Endodermal cell (in vitro differentiated cells): ENCODE results near the gene FGF12. TPM values are rescaled to one million over a fixed set of nuclear protein-coding genes. Genes with fewer than 3 reads are reported as not detected.

ENCODE experiments used
- DNase-seq: peaks from one replicate; pipeline ENCODE4 v3.0.0-alpha.2; 2017
- H3K27ac ChIP-seq: 2 replicates; pipeline ENCODE4 v1.5.1; 2013; ENCODE audit warnings: mild to moderate bottlenecking, low read depth, low read length, moderate library complexity
- H3K27me3 ChIP-seq: 2 replicates; pipeline ENCODE4 v1.6.1; 2013; ENCODE audit warnings: mild to moderate bottlenecking, low read length, moderate library complexity; ENCODE audit not compliant: insufficient read depth, control insufficient read depth, poor library complexity, severe bottlenecking
- H3K36me3 ChIP-seq: 2 replicates; pipeline ENCODE4 v1.7.0; 2013; ENCODE audit warnings: mild to moderate bottlenecking, low read length, moderate library complexity; ENCODE audit not compliant: control insufficient read depth, insufficient read depth
- H3K4me1 ChIP-seq: one replicate; pipeline ENCODE4 v1.7.0; 2013; ENCODE audit warnings: low read length; ENCODE audit not compliant: control insufficient read depth, insufficient read depth
- H3K4me3 ChIP-seq: 2 replicates; pipeline ENCODE4 v1.5.1; 2013; ENCODE audit warnings: mild to moderate bottlenecking, low read length, moderate library complexity
- H3K9ac ChIP-seq: 2 replicates; pipeline ENCODE4 v1.6.1; 2013; ENCODE audit warnings: mild to moderate bottlenecking, low read length, moderate library complexity; ENCODE audit not compliant: poor library complexity, severe bottlenecking; ENCODE audit errors: extremely low read depth
- H3K9me3 ChIP-seq: 2 replicates; pipeline ENCODE4 v1.6.1; 2013; ENCODE audit warnings: mild to moderate bottlenecking, low read length, moderate library complexity; ENCODE audit not compliant: control insufficient read depth
- H3K27ac Mint-ChIP-seq: 2 replicates; pipeline ENCODE4 v1.8.0; 2020; ENCODE audit warnings: mixed read lengths
- H3K27me3 Mint-ChIP-seq: 2 replicates; pipeline ENCODE4 v1.8.0; 2021; ENCODE audit warnings: mild to moderate bottlenecking, mixed read lengths; ENCODE audit not compliant: insufficient read depth
- H3K36me3 Mint-ChIP-seq: 2 replicates; pipeline ENCODE4 v1.8.0; 2020; ENCODE audit warnings: low read depth, mixed read lengths
- H3K4me1 Mint-ChIP-seq: 2 replicates; pipeline ENCODE4 v1.8.0; 2020; ENCODE audit warnings: mixed read lengths
- H3K4me3 Mint-ChIP-seq: 2 replicates; pipeline ENCODE4 v1.8.0; 2020; ENCODE audit warnings: mild to moderate bottlenecking, moderate library complexity, mixed read lengths
- H3K9me3 Mint-ChIP-seq: 2 replicates; pipeline ENCODE4 v1.8.0; 2020; ENCODE audit warnings: mild to moderate bottlenecking, mixed read lengths
- WGBS, 2 experiments: methylation state at CpG; one replicate each; pipeline versions ENCODE4 v1.1.5 to v1.1.7; 2013; ENCODE audit warnings: missing lambda C conversion rate in 2 of 2, mixed read lengths in 1 of 2; ENCODE audit not compliant: insufficient coverage in 1 of 2, insufficient read length in 1 of 2; 5-methylcytosine and 5-hydroxymethylcytosine counted together
- total RNA-seq, 2 donors: library from RNA; stranded (reverse); fragmentation: NEBNext Ultra II Directional in 1 of 2; extraction: Animal tissue kit (Norgen Biotek cat#: 25700) in 1 of 2; gene quantifications; 2 replicates in 1 of 2; 3 replicates in 1 of 2; pipeline ENCODE4 v1.2.1, GENCODE V29; 2021
- TF ChIP-seq, protein P1 (sequence below): fragments of 200-600 bp; sonication (generic); conservative IDR thresholded peaks from 2 replicates; pipeline ENCODE4 v1.5.0; 2021; ENCODE audit warnings: antibody characterized with exemption, mild to moderate bottlenecking

FGF12 gene
- total RNA-seq, 2 donors from 2014 or later: 22.9 to 25.2 TPM

DNA sequence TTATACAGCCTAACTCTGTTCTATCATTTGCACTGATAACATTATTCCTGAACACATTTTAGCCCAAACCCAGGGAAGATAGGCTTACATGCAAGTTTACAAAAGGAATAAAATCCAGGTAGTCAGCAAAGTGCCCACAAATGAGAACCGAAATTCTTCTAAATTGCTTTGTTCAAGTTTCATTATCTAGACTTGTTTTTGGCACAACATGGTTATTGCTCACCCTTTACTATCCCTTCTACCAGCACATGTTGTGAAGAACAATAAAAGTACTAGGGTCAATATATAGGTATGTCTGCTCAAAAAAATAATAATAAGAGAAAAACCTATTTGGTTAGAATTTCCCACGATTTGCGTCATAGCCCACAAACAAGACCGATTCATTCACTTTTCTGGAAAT is 430.5 kb downstream of the FGF12 start:
- Histone ChIP-seq H3K36me3 (no peaks in the 10 kb centered on the region), H3K4me3 (no peak overlapping the region), H3K9ac (no peak overlapping the region), H3K27ac (no peak overlapping the region), H3K4me1 (no peaks in the 10 kb centered on the region), H3K9me3 (no peaks in the 10 kb centered on the region), H3K27me3 (no peaks in the 10 kb centered on the region)
- H3K36me3 Mint-ChIP-seq: peaks cover 7% of the 10 kb centered on the region
- peaks cover 10% of the 10 kb centered on the region for H3K4me1 Mint-ChIP-seq
- H3K27me3 Mint-ChIP-seq: no peaks in the 10 kb centered on the region
- H3K27ac Mint-ChIP-seq: no peak overlapping the region
- no peaks in the 10 kb centered on the region for H3K9me3 Mint-ChIP-seq
- 95 to 100% methylated on average over 4 of the region's 4 CpGs for WGBS, 2 experiments
- no peak overlapping the region for H3K4me3 Mint-ChIP-seq
- TF ChIP-seq, protein P1, sequence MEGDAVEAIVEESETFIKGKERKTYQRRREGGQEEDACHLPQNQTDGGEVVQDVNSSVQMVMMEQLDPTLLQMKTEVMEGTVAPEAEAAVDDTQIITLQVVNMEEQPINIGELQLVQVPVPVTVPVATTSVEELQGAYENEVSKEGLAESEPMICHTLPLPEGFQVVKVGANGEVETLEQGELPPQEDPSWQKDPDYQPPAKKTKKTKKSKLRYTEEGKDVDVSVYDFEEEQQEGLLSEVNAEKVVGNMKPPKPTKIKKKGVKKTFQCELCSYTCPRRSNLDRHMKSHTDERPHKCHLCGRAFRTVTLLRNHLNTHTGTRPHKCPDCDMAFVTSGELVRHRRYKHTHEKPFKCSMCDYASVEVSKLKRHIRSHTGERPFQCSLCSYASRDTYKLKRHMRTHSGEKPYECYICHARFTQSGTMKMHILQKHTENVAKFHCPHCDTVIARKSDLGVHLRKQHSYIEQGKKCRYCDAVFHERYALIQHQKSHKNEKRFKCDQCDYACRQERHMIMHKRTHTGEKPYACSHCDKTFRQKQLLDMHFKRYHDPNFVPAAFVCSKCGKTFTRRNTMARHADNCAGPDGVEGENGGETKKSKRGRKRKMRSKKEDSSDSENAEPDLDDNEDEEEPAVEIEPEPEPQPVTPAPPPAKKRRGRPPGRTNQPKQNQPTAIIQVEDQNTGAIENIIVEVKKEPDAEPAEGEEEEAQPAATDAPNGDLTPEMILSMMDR: no peak
- no peak for DNase-seq

DNA sequence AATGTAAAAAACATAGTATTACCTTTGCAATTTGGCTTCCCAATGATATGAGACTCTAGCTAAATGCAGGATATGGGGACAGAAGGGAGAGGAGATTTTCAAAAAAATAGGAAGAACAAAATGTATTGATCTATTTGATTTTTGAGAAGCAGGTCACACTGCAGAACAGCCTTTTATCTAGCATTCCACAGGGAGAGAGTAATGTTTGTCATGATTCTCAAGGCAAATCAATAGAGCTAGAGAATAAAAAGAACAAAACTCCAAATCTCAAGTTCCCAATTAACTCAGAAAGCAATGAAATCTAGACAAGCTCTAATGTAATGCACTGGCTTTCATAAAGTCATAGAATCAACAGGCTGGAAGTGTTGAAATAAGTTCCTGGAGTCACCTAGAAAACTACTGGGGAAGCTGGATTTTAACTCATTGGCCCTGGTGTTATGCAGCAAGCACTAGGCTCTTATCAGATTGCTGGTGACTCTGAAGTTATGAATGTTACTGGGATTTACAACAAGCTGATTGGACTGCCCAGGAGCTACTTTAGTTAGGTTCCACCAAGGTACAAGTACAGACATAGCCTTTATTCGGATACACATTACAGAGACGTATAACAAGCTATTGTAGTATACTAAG is 442.8 kb downstream of the FGF12 start:
- H3K27me3 ChIP-seq: no peaks in the 10 kb centered on the region
- no peak overlapping the region for H3K9ac ChIP-seq
- Mint-ChIP-seq H3K4me3 (no peak overlapping the region), H3K27ac (no peak overlapping the region), H3K9me3 (no peaks in the 10 kb centered on the region), H3K4me1 (peaks cover 8% of the 10 kb centered on the region), H3K36me3 (no peaks in the 10 kb centered on the region), H3K27me3 (no peaks in the 10 kb centered on the region)
- no peak overlapping the region for H3K4me3 ChIP-seq
- H3K9me3 ChIP-seq: no peaks in the 10 kb centered on the region
- no peaks in the 10 kb centered on the region for H3K4me1 ChIP-seq
- TF ChIP-seq, protein P1: no peak
- H3K27ac ChIP-seq: no peak overlapping the region
- no peaks in the 10 kb centered on the region for H3K36me3 ChIP-seq
- 98% methylated on average over 2 of the region's 2 CpGs; no CpG with 5 or more reads in 1 of the 2 experiments for WGBS, 2 experiments
- DNase-seq: no peak

DNA sequence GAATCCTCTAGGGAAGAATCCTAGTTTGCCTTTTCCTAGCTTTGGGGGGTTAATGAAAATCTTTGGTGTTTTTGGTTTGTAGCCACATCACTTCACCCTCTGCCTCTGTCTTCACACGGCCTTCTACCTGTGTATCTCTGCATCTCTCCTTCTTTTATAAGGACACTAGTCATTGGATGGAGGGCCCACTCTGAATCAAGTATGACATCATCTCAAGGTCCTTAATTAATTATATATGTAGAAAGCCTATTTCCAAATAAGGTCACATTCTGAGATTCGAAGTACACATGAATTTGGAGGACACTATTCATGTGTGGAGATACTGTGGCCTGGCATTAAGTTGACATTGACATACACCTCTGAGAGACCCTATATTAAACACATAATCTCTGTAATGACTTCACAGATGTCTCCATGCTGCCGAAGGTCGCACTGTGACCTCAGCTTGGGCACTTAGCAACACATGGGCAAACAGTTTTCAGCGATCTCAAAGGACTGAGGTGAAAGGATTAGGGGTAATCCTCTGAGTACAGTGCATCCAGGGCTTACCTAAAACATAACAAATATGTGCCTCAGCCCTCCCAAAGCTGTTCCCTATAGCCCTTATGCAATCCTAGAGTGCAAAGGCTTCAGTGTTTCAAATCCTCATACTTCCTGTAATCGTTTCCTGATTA is 446.0 kb downstream of the FGF12 start:
- Mint-ChIP-seq H3K27me3 (no peaks in the 10 kb centered on the region), H3K4me3 (no peak overlapping the region), H3K4me1 (peaks cover 2% of the 10 kb centered on the region), H3K27ac (no peak overlapping the region), H3K36me3 (no peaks in the 10 kb centered on the region), H3K9me3 (no peaks in the 10 kb centered on the region)
- Histone ChIP-seq H3K9me3 (no peaks in the 10 kb centered on the region), H3K27me3 (no peaks in the 10 kb centered on the region), H3K27ac (no peak overlapping the region), H3K4me1 (no peaks in the 10 kb centered on the region), H3K9ac (no peak overlapping the region), H3K4me3 (no peak overlapping the region), H3K36me3 (no peaks in the 10 kb centered on the region)
- DNase-seq: no peak
- 80 to 92% methylated on average over 2 to 6 of the region's 6 CpGs for WGBS, 2 experiments
- TF ChIP-seq, protein P1: no peak
